T-helper 2 cell treated with Interferon-gamma antibody and Interleukin-4, amounts not matched to agents 5 μg/mL and 100 μg/mL, for 36 hours (primary cell): ENCODE data around the gene PPME1.

Experiments
- DNase-seq: peaks from one replicate; pipeline ENCODE4 v3.0.0; 2021; ENCODE audit warnings: low spot score
- H3K27ac Mint-ChIP-seq: one replicate; pipeline ENCODE4 v1.8.0; 2021; ENCODE audit warnings: mild to moderate bottlenecking, mixed read lengths
- H3K27me3 Mint-ChIP-seq: one replicate; pipeline ENCODE4 v1.8.0; 2021; ENCODE audit warnings: low read depth, mixed read lengths
- H3K36me3 Mint-ChIP-seq: one replicate; pipeline ENCODE4 v1.8.0; 2021; ENCODE audit warnings: low read depth, mixed read lengths
- H3K4me1 Mint-ChIP-seq: one replicate; pipeline ENCODE4 v1.8.0; 2021; ENCODE audit warnings: low read depth, mixed read lengths
- H3K4me3 Mint-ChIP-seq: one replicate; pipeline ENCODE4 v1.8.0; 2022; ENCODE audit warnings: mild to moderate bottlenecking, moderate library complexity, mixed read lengths
- H3K9me3 Mint-ChIP-seq: one replicate; pipeline ENCODE4 v1.8.0; 2021; ENCODE audit warnings: mixed read lengths

The PPME1 gene

GRCh38 chr11:74179234-74180052 lies 8.4 kb downstream of the PPME1 start:
- H3K9me3 Mint-ChIP-seq, result no peaks in the 10 kb centered on the region
- H3K27me3 Mint-ChIP-seq, result no peaks in the 10 kb centered on the region
- H3K4me3 Mint-ChIP-seq, result no peak overlapping the region
- H3K4me1 Mint-ChIP-seq, result peaks cover 7% of the 10 kb centered on the region
- DNase-seq, result no peak
- no peak overlapping the region for H3K27ac Mint-ChIP-seq
- peaks cover 3% of the 10 kb centered on the region for H3K36me3 Mint-ChIP-seq

- Mint-ChIP-seq H3K27me3 (no peaks in the 10 kb centered on the region), H3K4me3 (no peak overlapping the region), H3K27ac (no peak overlapping the region), H3K9me3 (no peaks in the 10 kb centered on the region), H3K36me3 (peaks cover 6% of the 10 kb centered on the region), H3K4me1 (peaks cover 7% of the 10 kb centered on the region)
- DNase-seq, result no peak
Measured at GRCh38 chr11:74182635-74183034, 11.5 kb downstream of the PPME1 start.

- Mint-ChIP-seq H3K27ac (no peak overlapping the region), H3K36me3 (peaks cover 12% of the 10 kb centered on the region), H3K4me1 (peaks cover 8% of the 10 kb centered on the region)
Measured at GRCh38 chr11:74185285-74185684, 14.2 kb downstream of the PPME1 start.

GRCh38 chr11:74185695-74186094 lies 14.6 kb downstream of the PPME1 start:
- no peak overlapping the region for H3K4me3 Mint-ChIP-seq
- no peak overlapping the region for H3K27ac Mint-ChIP-seq
- H3K27me3 Mint-ChIP-seq, result no peaks in the 10 kb centered on the region
- peaks cover 4% of the 10 kb centered on the region for H3K9me3 Mint-ChIP-seq
- H3K4me1 Mint-ChIP-seq, result peaks cover 8% of the 10 kb centered on the region
- DNase-seq, result no peak
- H3K36me3 Mint-ChIP-seq, result peaks cover 16% of the 10 kb centered on the region

More at GRCh38 chr11:74185285-74185684, 14.2 kb downstream of the PPME1 start:
- no peaks in the 10 kb centered on the region for H3K27me3 Mint-ChIP-seq
- H3K4me3 Mint-ChIP-seq, result no peak overlapping the region
- peaks cover under 1% of the 10 kb centered on the region for H3K9me3 Mint-ChIP-seq
- no peak for DNase-seq

- no peak overlapping the region for H3K4me3 Mint-ChIP-seq
- DNase-seq, result no peak
- no peaks in the 10 kb centered on the region for H3K27me3 Mint-ChIP-seq
- peaks cover 39% of the 10 kb centered on the region for H3K36me3 Mint-ChIP-seq
- H3K4me1 Mint-ChIP-seq, result no peaks in the 10 kb centered on the region
- peaks cover 31% of the 10 kb centered on the region for H3K9me3 Mint-ChIP-seq
- H3K27ac Mint-ChIP-seq, result no peak overlapping the region
Measured at GRCh38 chr11:74195828-74196227, 24.7 kb downstream of the PPME1 start.

- no peak overlapping the region for H3K4me3 Mint-ChIP-seq
- peaks cover 23% of the 10 kb centered on the region for H3K9me3 Mint-ChIP-seq
- no peaks in the 10 kb centered on the region for H3K4me1 Mint-ChIP-seq
- H3K36me3 Mint-ChIP-seq, result peaks cover 33% of the 10 kb centered on the region
- no peak for DNase-seq
- no peaks in the 10 kb centered on the region for H3K27me3 Mint-ChIP-seq
- no peak overlapping the region for H3K27ac Mint-ChIP-seq
Measured at GRCh38 chr11:74196781-74197486, 25.8 kb downstream of the PPME1 start.

- Mint-ChIP-seq H3K4me1 (peaks cover 12% of the 10 kb centered on the region), H3K4me3 (no peak overlapping the region), H3K27me3 (no peaks in the 10 kb centered on the region), H3K36me3 (peaks cover 36% of the 10 kb centered on the region), H3K9me3 (peaks cover 2% of the 10 kb centered on the region), H3K27ac (no peak overlapping the region)
- DNase-seq, result no peak
Measured at GRCh38 chr11:74203966-74204365, 32.9 kb downstream of the PPME1 start.

- H3K27ac Mint-ChIP-seq, result no peak overlapping the region
- H3K4me1 Mint-ChIP-seq, result peaks cover 12% of the 10 kb centered on the region
- H3K27me3 Mint-ChIP-seq, result no peaks in the 10 kb centered on the region
Measured at GRCh38 chr11:74204701-74205100, 33.6 kb downstream of the PPME1 start.

GRCh38 chr11:74205181-74205580 lies 34.1 kb downstream of the PPME1 start:
- no peak overlapping the region for H3K4me3 Mint-ChIP-seq
- H3K36me3 Mint-ChIP-seq, result peaks cover 35% of the 10 kb centered on the region
- H3K27me3 Mint-ChIP-seq, result no peaks in the 10 kb centered on the region
- H3K9me3 Mint-ChIP-seq, result no peaks in the 10 kb centered on the region
- H3K4me1 Mint-ChIP-seq, result peaks cover 12% of the 10 kb centered on the region
- DNase-seq, result no peak
- H3K27ac Mint-ChIP-seq, result no peak overlapping the region

More at GRCh38 chr11:74204701-74205100, 33.6 kb downstream of the PPME1 start:
- no peak for DNase-seq
- Mint-ChIP-seq H3K4me3 (no peak overlapping the region), H3K9me3 (no peaks in the 10 kb centered on the region), H3K36me3 (peaks cover 35% of the 10 kb centered on the region)

- Mint-ChIP-seq H3K4me3 (no peak overlapping the region), H3K4me1 (peaks cover 12% of the 10 kb centered on the region), H3K27ac (no peak overlapping the region), H3K9me3 (no peaks in the 10 kb centered on the region), H3K36me3 (peaks cover 36% of the 10 kb centered on the region), H3K27me3 (no peaks in the 10 kb centered on the region)
- no peak for DNase-seq
Measured at GRCh38 chr11:74206746-74207145, 35.7 kb downstream of the PPME1 start.

- H3K4me1 Mint-ChIP-seq, result peaks cover 8% of the 10 kb centered on the region
- H3K27me3 Mint-ChIP-seq, result no peaks in the 10 kb centered on the region
- H3K9me3 Mint-ChIP-seq, result peaks cover 1% of the 10 kb centered on the region
- peaks cover 44% of the 10 kb centered on the region for H3K36me3 Mint-ChIP-seq
- no peak for DNase-seq
- no peak overlapping the region for H3K27ac Mint-ChIP-seq
- H3K4me3 Mint-ChIP-seq, result no peak overlapping the region
Measured at GRCh38 chr11:74208507-74208906, 37.4 kb downstream of the PPME1 start.

GRCh38 chr11:74212533-74212932 lies 41.4 kb downstream of the PPME1 start:
- peaks cover 42% of the 10 kb centered on the region for H3K36me3 Mint-ChIP-seq
- no peak for DNase-seq

GRCh38 chr11:74220376-74220775 lies 49.3 kb downstream of the PPME1 start:
- Mint-ChIP-seq H3K4me3 (no peak overlapping the region), H3K4me1 (no peaks in the 10 kb centered on the region), H3K9me3 (peaks cover 7% of the 10 kb centered on the region), H3K27ac (no peak overlapping the region), H3K36me3 (peaks cover 16% of the 10 kb centered on the region), H3K27me3 (no peaks in the 10 kb centered on the region)
- DNase-seq, result no peak

More at GRCh38 chr11:74212533-74212932, 41.4 kb downstream of the PPME1 start:
- H3K4me3 Mint-ChIP-seq, result no peak overlapping the region
- peaks cover 11% of the 10 kb centered on the region for H3K9me3 Mint-ChIP-seq
- no peak overlapping the region for H3K27ac Mint-ChIP-seq
- no peaks in the 10 kb centered on the region for H3K27me3 Mint-ChIP-seq
- peaks cover 2% of the 10 kb centered on the region for H3K4me1 Mint-ChIP-seq

- no peaks in the 10 kb centered on the region for H3K4me1 Mint-ChIP-seq
- H3K36me3 Mint-ChIP-seq, result peaks cover 13% of the 10 kb centered on the region
- no peak overlapping the region for H3K4me3 Mint-ChIP-seq
- no peak overlapping the region for H3K27ac Mint-ChIP-seq
- H3K27me3 Mint-ChIP-seq, result no peaks in the 10 kb centered on the region
- DNase-seq, result no peak
- peaks cover 7% of the 10 kb centered on the region for H3K9me3 Mint-ChIP-seq
Measured at GRCh38 chr11:74221816-74222215, 50.7 kb downstream of the PPME1 start.
